Activated CD4-positive, alpha-beta T cell treated with anti-CD3 and anti-CD28 coated beads, Interleukin-2, amount 50 U/mL, for 4 hours (primary cell): Measurements from ENCODE around the gene CDH15.
"Not testable (repeated sequence)": the region's sequence is repeated elsewhere in the genome, so short reads cannot be mapped to it uniquely, and the experiment has no call there.

Experiments
- DNase-seq, 2 experiments: peaks; one replicate each; pipeline ENCODE4 v3.0.0-alpha.2; 2020

CDH15 gene

DNA sequence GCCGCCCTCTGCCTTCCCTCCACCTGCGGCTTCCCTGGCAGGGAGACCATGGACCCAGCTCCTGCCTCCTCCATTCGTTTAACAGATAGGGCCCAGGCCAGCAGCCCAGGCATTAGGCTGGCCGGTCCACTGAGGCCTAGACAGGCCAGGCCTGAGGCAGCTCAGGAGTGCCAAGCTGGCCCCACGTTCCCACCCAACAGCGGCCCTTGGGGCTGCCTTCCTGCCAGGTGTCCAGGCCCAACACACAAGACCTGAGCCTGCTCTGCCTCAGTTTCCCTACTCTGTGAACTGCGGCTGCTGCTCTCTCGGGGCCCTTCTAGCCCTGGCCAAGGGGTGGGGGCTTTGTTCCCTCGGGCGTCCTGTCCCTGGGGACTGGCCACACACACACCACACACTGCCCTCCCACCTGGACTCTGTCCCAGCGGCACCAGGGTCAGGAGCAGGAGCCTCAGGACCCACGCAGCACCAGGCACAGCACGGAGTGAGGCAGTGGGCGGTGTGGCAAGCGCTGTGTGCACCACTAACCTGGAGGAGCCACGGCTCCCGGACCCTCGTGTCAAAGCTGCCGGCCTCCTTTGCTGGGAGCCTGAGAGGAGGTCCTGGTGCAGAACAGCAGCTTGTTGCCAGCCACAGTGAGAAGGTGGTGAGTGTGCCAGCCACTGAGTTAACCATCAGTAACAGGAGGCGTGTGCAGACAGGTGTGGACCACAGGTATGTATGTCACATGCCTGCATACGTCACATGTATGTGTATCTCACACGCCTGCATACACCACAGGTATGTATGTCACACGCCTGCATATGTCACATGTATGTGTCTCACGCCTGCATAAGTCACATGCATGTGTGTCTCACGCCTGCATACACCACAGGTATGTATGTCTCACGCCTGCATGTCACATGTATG, 14.6 kb upstream of the CDH15 start:
- DNase-seq = no peak

DNA sequence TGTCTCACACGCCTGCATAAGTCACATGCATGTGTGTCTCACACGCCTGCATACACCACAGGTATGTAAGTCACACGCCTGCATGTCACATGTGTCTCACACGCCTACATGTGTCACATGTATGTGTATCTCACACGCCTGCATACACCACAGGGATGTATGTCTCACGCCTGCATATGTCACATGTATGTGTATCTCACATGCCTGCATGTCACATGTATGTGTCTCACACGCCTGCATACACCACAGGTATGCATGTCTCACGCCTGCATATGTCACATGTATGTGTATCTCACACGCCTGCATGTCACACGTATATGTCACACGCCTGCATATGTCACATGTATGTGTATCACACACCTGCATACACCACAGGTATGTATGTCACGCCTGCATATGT, 13.8 kb upstream of the CDH15 start:
- no peak for DNase-seq

DNA sequence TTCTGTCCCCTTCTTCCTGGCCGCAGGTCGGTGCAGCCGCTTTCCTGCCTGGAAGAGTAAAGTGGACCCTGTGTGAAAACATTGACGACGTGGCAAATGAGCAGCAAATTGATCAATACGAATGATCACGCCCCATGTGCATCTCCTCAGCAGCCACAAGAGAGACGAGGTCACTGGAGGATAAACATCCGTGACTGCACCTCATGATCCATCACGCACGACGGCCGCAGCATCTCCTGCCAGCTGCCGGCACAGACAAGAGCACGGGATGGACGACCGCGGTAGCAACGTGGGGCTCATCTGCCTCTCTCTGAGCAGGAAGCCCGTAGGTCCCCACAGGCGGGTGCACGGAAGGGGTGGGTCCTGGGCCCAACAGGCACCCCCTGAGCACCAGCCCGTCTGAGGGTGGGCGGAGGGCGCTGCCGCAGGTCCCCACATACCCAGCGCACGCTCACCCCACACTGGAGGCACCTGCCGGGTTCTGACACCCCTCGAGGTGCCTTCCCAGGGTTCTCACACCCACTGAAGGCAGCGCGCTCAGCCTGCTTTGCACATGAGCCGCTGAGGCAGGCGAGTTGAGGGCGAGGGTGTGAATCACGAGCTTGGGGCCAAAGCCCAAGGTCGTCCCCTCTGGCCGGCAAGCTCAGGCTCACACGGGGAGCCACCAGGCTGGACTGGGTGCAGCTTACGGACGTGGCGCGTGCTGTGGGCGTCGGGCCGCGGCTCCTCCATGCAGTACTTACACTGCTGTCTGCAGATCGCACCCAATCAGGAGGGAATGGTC, 12.3 kb upstream of the CDH15 start:
- no peak for DNase-seq

DNA sequence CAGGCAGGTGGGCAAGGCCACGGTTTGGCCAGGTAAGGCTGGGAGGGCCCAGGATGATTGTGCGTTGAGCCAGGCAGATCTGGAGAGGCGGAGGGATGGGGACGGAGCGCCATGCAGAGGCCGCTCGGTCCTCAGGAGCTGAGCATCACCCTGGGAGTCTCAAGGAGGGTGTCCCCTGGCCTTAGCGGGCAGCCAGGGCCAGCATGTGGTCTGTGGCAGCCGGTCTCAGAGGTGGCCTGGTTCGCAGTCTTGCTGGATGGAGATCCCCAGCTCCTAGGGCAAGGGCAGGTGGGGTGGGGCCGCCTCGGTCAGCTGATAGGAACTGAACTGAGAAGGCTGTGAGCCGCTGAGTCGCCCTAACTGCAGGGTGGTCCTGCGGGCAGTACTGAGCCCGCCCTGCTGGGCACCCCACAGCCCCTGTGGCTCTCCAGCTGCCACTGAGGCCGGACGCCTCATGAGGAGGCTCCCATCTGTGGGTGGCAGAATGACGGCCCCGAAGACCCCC, 11.6 kb upstream of the CDH15 start:
- no peak for DNase-seq

DNA sequence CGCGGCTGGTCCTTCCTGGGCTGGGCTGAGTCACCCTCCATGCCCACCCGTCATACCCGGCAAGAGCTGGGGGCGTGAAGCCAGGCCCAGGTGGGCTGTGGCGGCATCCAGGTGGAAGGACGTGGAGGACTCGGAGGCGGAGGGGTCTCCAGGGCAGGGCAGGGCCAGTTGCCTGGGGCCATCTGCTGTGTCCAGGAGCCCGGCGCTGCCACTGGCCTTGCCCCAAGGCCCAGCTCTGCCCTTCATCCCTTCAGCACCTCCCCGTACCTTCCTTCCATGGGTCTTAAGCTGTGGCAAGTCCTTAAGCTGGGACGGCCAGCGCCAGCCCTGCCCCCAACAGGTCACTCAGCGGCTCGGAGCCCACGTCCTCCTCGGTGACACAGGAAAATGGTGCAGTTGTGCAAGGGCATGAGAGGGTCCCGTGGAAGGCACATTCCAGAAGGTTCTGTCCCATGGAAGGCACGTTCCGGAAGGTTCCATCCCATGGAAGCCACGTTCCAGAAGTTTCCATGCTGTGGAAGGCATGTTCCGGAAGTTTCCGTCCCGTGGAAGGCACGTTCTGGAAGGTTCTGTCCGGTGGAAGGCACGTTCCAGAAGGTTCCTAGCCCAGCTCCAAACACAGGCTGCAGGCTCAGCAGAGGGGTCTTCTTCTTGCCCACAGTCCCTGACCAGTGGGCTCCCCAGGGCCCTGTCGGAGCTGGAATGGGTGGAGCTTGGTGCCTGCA, 10.4 kb upstream of the CDH15 start:
- DNase-seq = no peak

DNA sequence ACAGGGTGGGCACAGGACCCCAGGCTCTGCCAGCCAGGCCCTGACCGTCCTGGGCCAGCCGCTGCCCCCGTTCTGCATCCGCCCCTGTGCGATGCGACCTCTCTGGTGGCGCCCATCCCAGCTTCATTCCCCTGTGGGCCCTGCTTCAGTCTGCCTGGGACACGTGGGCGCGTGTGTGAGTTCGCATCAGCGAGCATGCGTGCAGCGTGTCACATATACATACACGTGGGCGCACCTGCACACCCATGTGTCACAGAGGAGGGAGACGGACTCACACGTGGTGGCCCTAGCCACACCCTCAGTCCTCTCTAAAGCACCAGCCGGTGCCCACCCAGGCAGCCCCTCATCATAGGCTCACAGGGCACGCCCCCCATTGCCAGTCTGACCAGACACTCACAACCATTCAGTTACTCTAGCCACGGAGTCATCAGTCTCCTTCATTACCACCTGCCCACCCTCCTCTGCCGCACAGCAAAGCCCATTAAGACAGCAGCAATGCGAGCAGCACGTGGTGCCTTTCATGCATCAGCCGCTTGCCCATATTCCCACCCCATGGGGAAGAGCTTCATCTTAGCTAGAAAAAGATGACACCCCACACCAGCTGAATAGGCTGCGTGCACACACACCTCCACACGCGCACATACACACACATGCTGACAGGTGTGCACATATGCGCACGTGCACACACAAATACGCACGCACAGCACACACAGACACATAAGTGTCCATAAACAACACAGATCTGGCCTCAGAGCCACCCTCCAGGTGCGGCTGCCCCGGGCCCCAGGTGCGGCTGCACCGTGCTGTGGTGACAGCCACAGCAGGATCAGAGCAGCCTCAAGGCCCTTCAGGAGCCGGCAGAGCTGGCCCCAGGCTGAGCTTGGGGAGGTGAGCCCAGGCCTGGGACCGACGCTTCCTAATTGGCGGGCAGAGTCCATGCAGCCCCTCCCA, 9.5 kb upstream of the CDH15 start:
- DNase-seq = no peak

DNA sequence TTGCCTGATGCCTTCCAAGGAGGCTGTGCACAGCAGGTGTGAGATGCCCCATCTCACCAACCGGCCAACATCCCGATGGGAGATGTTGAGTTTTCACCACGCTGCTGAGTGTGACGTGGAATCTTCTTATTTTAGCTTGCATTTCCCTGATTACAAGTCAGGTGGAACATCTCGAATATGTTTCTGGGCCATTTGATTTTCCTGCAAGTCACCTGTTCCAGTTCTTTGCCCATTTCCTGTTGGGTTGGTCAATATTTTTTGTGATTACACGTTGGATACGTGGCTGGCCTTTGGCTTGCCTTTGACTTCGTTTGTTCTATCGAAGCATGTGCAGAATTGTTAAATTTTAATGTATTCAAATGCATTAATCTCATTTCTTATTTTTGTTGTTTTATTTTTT, 8.3 kb upstream of the CDH15 start:
- no peak for DNase-seq

DNA sequence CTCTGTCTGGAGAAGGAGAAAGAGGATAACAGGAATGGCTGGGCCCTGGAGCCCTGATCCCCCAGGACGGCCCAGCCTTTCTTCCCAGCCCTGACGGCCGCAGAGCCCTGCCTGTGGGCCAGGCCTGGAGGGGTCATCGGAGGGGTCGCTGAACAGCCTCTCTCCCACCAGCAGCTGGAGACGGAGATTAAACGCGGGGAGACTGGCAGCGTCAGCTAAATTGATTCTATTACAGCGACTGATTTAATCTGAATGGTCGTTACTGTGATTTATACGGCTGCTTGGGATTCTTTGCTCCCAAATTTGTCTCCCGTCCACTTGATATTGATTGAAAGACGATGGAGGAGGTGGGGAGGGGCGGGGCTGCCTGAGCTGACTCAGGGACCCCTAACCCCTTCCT, 7.1 kb upstream of the CDH15 start:
- DNase-seq = no peak

DNA sequence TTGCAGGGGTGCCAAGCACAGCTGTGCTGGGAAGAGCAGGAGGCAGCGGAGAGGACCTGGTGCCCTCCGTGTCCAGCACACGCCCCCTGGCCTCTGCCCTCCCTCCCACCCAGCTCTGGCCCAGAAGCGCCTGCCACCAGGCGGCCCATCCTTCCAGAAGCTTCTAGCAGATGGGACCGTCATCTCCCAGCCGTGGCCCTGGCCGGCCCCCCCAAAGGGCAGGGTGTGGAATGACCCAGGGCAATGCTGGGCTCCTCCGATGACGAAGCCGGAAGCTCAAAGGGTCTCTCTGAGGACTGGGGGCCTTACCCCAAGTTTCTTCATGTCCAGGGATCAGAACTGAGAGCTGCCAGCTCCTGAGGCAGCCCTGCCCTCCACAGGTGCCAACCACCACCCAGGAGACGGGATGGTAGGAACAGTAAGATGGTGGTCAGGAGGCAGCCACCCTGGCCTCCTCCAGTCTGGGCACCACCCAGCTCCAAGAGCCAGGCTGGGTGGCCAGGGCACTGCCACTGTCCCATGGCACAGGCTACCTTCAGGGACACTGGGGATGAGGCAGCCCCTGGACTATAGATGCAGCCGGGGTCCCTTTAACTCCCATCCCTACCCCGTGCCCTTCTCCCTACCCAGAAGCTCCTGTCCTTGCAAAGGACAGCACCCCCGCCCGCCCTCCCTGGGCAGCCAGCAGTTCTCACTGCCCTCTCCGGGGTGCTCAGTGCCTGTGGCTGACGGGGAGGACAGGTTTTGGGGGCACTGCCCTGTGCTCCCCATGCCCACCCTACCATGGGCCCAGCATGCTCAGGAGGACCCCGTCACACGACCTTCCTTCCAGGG, 6.5 kb upstream of the CDH15 start:
- no peak for DNase-seq

DNA sequence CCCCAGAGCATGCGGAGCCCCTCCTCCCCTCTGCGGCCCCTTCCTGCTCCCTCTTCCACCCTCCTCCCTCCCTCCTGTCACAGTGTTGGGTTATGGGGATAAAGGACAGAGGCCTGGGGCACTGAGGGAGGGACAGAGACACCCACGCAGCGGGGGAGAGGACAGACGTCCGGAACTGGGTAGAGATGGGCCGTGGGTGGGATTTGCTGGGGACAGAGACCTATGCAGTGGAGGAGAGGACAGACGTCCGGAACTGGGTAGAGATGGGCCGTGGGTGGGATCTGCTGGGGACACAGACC, 5.9 kb upstream of the CDH15 start:
- not testable (repeated sequence) for DNase-seq

DNA sequence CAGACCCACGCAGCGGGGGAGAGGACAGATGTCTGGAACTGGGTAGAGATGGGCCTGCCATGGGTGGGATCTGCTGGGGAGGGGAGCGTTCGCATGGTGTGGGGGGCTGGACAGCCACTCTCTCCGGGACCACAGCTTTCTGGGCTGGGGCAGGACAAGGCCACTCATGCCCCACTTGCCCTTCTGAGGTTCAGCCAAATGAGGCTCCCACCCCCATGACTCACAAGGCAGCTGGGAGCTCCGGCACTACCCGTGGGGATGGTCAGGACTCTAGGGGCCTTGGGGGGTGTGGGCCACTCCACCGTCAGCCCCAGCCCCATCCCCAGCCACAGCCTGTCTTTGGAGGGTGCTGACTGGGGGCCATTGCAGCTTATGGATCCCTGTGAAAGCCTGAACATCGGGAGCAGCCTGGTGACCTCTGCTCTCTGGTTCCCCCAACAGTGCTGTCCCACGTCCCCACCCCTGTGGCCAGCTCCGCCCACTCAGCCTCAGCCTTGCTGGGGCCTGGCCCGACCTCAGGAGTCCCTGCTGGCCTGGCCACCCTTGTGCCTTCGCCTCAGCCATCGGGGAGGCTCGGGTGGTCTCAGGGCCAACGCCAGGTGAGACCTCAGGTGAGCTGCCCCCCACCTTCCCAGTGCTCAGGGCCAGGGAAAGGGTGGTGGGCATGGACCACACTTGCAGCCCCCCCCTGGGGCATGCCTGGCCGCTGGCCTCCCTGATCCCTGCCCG, 4.7 kb upstream of the CDH15 start:
- no peak for DNase-seq

DNA sequence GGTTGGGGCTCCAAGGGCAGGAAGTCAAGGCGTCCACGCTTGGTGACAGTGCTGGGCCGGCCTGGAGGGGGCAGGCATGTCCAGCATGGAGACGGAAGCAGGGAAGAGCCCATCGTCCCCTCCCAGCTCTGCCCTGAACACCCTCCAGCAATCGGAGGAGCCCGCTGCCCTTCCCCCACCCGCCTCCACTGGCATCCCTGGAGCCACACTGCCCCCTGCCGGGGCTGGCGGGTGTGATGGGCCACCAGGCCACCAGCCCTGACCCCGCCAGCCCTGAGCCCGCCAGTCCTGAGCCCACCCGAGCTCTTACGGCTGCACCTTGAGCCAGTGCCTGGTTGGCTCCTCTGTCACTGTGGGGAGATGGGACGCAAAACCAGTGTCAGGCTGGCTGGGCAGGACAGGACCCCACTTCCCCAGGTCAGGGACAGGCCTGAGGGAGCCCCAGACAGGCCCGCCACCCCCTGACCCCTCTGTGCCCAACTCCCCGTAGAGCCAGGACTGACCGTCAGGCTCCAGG, 4.1 kb upstream of the CDH15 start:
- peak; percentile 81 to 82 for DNase-seq

DNA sequence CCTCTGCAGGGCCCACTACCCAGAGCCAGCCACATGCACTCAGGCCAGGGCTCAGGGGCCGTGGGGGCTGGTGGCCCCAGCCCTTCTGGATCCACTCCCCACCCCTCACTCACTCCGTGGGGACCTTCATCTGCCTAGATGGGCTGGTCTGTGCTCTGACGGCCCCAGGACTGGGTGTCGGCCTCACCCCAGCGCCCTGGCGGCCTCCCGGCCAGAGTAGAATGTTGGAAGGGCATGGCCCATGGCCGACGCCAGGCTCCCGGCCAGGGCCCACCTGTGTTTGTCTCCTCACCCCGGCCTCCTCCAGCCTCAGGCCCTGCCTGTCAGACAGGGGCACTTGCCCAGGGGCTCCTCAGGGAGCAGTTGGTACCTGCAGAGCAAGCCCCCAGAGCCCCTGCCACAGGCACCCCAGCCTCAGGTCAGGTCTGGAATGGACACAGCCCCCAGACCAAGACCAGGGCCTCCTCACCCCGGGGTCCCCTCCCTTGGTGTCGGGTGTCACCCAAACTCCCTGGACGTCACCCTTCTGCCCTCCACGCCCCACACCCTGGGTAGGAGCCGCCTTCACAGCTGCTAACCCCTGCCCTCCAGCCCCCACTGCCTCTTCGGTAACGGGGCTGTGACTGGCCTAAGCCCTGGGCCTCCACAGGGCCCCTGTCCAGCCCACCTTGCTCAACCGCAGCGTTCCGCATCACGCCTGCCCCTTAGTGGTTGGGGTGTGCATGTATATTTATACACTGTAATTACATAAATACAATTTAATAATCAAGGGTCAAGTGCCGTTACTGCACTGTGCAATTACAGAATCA, 3.0 kb upstream of the CDH15 start:
- DNase-seq = no peak

DNA sequence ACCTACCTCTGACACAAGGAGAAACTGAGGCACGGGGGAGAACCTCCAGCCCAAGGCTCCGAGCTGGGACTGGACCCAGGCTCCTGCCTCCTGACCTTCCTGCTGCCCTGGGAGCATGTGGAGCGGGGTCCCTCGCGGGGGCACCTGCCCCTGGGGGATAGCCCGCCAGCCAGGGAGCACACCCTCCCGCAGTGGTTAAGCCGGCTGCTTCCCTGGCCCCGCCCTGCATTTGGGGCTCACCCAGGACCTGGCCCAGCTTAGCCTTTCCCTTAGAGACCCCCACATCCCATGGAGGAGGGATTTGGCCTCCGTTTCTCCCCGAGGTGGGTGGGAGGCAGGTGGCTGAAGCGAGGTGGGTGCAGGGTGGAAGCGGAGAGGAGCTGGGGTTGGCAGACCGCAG, 1.8 kb upstream of the CDH15 start:
- DNase-seq = no peak

DNA sequence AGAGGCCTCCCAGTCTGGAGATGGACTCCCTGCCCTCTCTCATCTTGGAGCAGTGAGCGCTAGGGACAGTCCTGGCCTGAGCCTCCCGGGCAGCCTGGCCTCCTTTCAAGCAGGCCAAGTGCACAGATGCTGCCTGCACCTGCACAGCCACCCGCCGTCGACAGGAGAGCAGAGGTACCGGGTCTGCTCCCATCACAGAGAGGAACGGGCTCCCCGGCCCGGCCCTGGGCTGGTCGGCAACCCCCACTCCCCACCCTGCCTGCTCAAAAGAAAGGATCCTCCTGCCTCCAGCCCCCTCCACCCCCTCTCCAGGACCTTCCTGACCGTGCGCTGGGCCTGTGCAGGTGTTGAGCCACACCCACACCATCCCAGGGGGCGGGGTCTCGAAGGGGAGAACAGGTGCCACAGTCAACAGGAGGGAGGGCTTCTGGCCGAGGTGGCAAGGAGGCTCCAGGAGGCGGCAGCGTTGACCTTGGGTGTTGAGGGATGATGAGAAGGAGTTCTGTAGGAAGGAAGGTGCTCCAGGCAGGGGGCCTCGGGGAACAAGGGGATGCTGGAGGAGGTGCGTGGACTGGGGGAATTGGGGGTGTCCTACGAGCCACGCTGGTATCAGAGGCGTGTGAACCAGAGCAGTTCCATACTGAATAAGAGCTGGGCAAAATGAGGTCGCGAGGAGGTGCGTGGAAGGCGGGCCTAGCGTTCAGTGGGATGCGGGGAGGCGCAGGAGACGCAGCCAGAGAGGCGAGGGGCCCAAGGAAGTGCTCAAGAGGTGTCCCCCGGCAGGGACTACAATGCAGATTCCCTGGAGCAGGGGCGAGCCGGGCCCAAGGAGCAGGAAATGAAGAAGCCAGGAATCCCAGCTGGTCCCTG, 967 bp upstream of the CDH15 start:
- no peak for DNase-seq

DNA sequence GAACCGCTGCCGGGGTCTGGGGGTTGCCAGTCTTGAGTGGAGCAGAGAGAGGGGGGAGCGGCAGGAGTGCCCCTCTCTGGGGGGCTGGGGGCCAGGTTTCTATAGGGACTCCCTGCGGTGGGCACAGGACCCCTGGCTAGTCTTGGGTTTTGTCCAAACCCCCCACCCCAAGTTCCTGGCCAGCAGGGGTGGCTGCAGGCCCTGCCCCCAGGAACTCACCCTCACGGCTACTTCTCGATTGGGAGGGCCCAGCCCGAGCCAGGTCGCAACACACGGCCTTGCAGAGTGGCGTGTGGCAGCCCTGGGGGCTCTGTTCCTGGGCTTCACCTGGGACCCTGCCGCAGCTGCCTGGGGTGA, 601 bp downstream of the CDH15 start:
- no peak for DNase-seq

DNA sequence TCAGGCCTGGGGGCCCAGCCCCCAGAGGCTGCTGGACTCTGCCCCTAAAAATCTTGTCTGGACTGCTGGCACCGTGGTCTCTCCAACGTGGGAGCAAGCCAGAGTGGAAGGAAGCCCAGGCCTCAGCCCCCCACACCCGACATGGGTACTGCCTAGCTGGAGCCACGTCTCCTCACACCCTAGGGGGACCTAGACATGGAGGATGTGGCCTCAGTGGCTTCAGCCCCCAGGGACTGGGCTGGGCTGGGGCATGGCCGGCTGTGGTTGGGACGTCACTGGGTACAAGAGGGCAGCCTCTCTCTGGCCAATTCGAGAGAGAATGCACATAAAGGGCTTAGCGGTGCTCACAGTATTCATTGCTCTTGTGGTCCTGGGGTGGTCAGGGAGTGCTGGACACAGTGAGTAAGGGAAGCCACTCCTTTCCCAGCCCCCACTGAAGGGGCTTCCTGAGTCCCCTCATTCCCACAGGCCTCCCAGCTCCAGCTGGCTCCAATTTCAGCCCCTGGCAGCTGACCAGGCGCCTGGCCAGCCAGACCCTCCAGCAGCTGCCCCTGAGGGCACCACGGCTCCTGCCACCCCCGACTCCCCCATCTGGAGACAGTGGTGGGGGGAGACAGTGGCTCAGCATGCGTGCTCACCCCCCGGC, 1.1 kb downstream of the CDH15 start:
- DNase-seq = no peak
